Prostate gland (tissue), 2 donors: ENCODE measurements around the gene AGPAT4. TPM values are rescaled to one million over a fixed set of nuclear protein-coding genes. Genes with fewer than 3 reads are reported as not detected.

Experiments used
- DNase-seq: peaks from one replicate; pipeline ENCODE4 v3.0.0-alpha.2; 2019; ENCODE audit warnings: low spot score
- H3K27ac ChIP-seq, 2 donors: fragments of 200-600 bp; sonication (generic); 2 replicates each; pipeline ENCODE4 v1.5.1; 2017 to 2019
- H3K27me3 ChIP-seq: fragments of 200-600 bp; sonication (generic); replicated peaks from 2 replicates; pipeline ENCODE4 v1.5.1; 2019; ENCODE audit not compliant: insufficient read depth
- H3K36me3 ChIP-seq, 2 donors: fragments of 200-600 bp; sonication (generic); 1 replicate in 1 of 2; 2 replicates in 1 of 2; pipeline versions ENCODE4 v1.5.1 to v1.8.1; 2017 to 2019
- H3K4me1 ChIP-seq: fragments of 200-600 bp; sonication (generic); replicated peaks from 2 replicates; pipeline ENCODE4 v1.5.1; 2019
- H3K4me3 ChIP-seq, 2 donors: fragments of 200-600 bp; sonication (generic); 2 replicates each; pipeline ENCODE4 v1.5.1; 2017 to 2019
- H3K9me3 ChIP-seq: fragments of 200-600 bp; sonication (generic); 2 replicates; pipeline ENCODE4 v1.5.1; 2017
- POLR2A ChIP-seq: fragments of 450-650 bp; IDR thresholded peaks from one replicate; pipeline ENCODE4 v1.6.1; 2016; ENCODE audit warnings: antibody characterized with exemption, mild to moderate bottlenecking
- POLR2AphosphoS5 ChIP-seq: sonication (generic); formaldehyde crosslinking; IDR thresholded peaks from one replicate; pipeline ENCODE4 v1.6.1; 2017; ENCODE audit warnings: antibody characterized with exemption
- WGBS: methylation state at CpG from one replicate; pipeline ENCODE4 v1.1.5; 2018; 5-methylcytosine and 5-hydroxymethylcytosine counted together
- intact Hi-C: fragments of 100-400 bp; cut with DNase I; formaldehyde crosslinking; loops from one replicate; pipeline ENCODE4 v1.14.2; 2022
- total RNA-seq, 2 donors: library from RNA; depleted of rRNA; stranded (reverse); fragments of >200 nt; gene quantifications; one replicate each; pipeline ENCODE4 v1.1.0, GENCODE V29; 2016
- TF ChIP-seq, protein P1 (sequence below), 4 experiments: fragments of 200-600 bp in 2 of 4; fragments of 450-650 bp in 2 of 4; sonication (generic) in 2 of 4; IDR thresholded peaks; 1 replicate in 3 of 4; 2 replicates in 1 of 4; pipeline ENCODE4 v1.5.1; 2016 to 2019; ENCODE audit warnings: antibody characterized with exemption in 4 of 4, mild to moderate bottlenecking in 2 of 4, moderate library complexity in 2 of 4

AGPAT4 gene
- total RNA-seq, 2 donors from 2014 or later, result 1.7 to 4.2 TPM

GRCh38 chr6:161264181-161264580 lies 9.7 kb downstream of the AGPAT4 start:
- no peaks in the 10 kb centered on the region for H3K27me3 ChIP-seq
- intact Hi-C loops, result no loop called here
- H3K4me1 ChIP-seq, result no peaks in the 10 kb centered on the region
- no peaks in the 10 kb centered on the region for H3K36me3 ChIP-seq
- DNase-seq, result no peak
- WGBS, result 92% methylated on average over 8 of the region's 8 CpGs
- no peak overlapping the region for H3K27ac ChIP-seq
- H3K9me3 ChIP-seq, result no peaks in the 10 kb centered on the region
- TF ChIP-seq POLR2AphosphoS5, result no peak
- TF ChIP-seq, protein P1, sequence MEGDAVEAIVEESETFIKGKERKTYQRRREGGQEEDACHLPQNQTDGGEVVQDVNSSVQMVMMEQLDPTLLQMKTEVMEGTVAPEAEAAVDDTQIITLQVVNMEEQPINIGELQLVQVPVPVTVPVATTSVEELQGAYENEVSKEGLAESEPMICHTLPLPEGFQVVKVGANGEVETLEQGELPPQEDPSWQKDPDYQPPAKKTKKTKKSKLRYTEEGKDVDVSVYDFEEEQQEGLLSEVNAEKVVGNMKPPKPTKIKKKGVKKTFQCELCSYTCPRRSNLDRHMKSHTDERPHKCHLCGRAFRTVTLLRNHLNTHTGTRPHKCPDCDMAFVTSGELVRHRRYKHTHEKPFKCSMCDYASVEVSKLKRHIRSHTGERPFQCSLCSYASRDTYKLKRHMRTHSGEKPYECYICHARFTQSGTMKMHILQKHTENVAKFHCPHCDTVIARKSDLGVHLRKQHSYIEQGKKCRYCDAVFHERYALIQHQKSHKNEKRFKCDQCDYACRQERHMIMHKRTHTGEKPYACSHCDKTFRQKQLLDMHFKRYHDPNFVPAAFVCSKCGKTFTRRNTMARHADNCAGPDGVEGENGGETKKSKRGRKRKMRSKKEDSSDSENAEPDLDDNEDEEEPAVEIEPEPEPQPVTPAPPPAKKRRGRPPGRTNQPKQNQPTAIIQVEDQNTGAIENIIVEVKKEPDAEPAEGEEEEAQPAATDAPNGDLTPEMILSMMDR (IDR thresholded peaks at IDR 0.05), result no peak
- no peak for TF ChIP-seq POLR2A
- no peak overlapping the region for H3K4me3 ChIP-seq

GRCh38 chr6:161261816-161262215 lies 12.0 kb downstream of the AGPAT4 start:
- 98% methylated on average over 3 of the region's 3 CpGs for WGBS
- DNase-seq, result no peak
- no peak overlapping the region for H3K27ac ChIP-seq
- H3K27me3 ChIP-seq, result no peaks in the 10 kb centered on the region
- H3K4me1 ChIP-seq, result no peaks in the 10 kb centered on the region
- TF ChIP-seq POLR2A, result no peak
- TF ChIP-seq, protein P1 (IDR thresholded peaks at IDR 0.05), result no peak
- no peak for TF ChIP-seq POLR2AphosphoS5
- H3K4me3 ChIP-seq, result no peak overlapping the region
- H3K36me3 ChIP-seq, result no peaks in the 10 kb centered on the region
- no peaks in the 10 kb centered on the region for H3K9me3 ChIP-seq
- intact Hi-C loops, result no loop called here

DNA sequence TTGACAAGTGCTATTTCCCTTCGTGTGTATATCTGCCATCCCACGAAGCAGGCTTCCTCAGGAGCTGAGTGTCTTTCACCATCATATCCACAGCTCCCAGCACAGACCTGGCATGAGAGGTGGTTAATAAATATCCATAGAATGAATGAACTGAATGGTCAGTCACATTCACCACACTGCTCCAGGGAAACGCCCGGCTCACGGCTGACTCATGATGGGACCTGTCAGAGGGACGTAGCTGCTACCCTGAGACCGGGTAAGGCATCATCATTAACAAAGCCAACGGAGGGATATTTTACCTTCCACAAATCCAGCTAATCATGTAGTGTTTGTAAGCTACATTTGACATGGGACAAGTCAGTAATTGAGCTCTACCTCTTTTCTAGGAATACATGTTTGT lies 12.5 kb downstream of the AGPAT4 start:
- no peak overlapping the region for H3K27ac ChIP-seq
- intact Hi-C loops, result no loop called here
- TF ChIP-seq POLR2A (no peak), POLR2AphosphoS5 (no peak)
- TF ChIP-seq, protein P1 (IDR thresholded peaks at IDR 0.05), result no peak

GRCh38 chr6:161259302-161259701 lies 14.6 kb downstream of the AGPAT4 start:
- H3K27me3 ChIP-seq, result no peaks in the 10 kb centered on the region
- H3K36me3 ChIP-seq, result no peaks in the 10 kb centered on the region
- no peaks in the 10 kb centered on the region for H3K4me1 ChIP-seq
- TF ChIP-seq, protein P1 (IDR thresholded peaks at IDR 0.05), result no peak
- no peak for TF ChIP-seq POLR2A
- no peak for TF ChIP-seq POLR2AphosphoS5
- intact Hi-C loops, result no loop called here
- no peak overlapping the region for H3K27ac ChIP-seq
- H3K4me3 ChIP-seq, result no peak overlapping the region
- no peaks in the 10 kb centered on the region for H3K9me3 ChIP-seq
- no peak for DNase-seq
- 96% methylated on average over 8 of the region's 8 CpGs for WGBS

More for the DNA sequence above, 12.5 kb downstream of the AGPAT4 start:
- Histone ChIP-seq H3K4me1 (no peaks in the 10 kb centered on the region), H3K9me3 (no peaks in the 10 kb centered on the region), H3K36me3 (no peaks in the 10 kb centered on the region), H3K27me3 (no peaks in the 10 kb centered on the region), H3K4me3 (no peak overlapping the region)
- WGBS, result 79% methylated on average over 8 of the region's 8 CpGs
- no peak for DNase-seq

- Histone ChIP-seq H3K9me3 (no peaks in the 10 kb centered on the region), H3K36me3 (no peaks in the 10 kb centered on the region), H3K27ac (no peak overlapping the region), H3K4me3 (no peak overlapping the region), H3K4me1 (no peaks in the 10 kb centered on the region), H3K27me3 (no peaks in the 10 kb centered on the region)
- no peak for DNase-seq
- intact Hi-C loops, result no loop called here
- TF ChIP-seq POLR2A (no peak), POLR2AphosphoS5 (peak; percentile 17)
- TF ChIP-seq, protein P1 (IDR thresholded peaks at IDR 0.05), result no peak
- 29% methylated on average over 8 of the region's 8 CpGs for WGBS
Observed at GRCh38 chr6:161257793-161258457, 15.9 kb downstream of the AGPAT4 start.
